Activated B cell treated with CpG ODN at 0.5 μM for 24 hours (primary cell): Measurements from ENCODE around the gene PAGE3. TPM values are rescaled to one million over a fixed set of nuclear protein-coding genes. Genes with fewer than 3 reads are reported as not detected.

ENCODE experiments used
- ATAC-seq: fragments of 200-7000 bp; cut with Tn5 transposase; one replicate; pipeline ENCODE4 v1.10.0; 2021; ENCODE audit warnings: low read depth, mild to moderate bottlenecking, moderate library complexity
- CTCF ChIA-PET: fragments of 350-600 bp; sonication (Branson Sonifier 250); formaldehyde crosslinking; loops from one replicate; lab custom pipeline; 2021; ENCODE audit warnings: antibody characterized with exemption; lab: Charles Lee
- POLR2A ChIA-PET: fragments of 350-600 bp; sonication (Branson Sonifier 250); formaldehyde crosslinking; loops from one replicate; lab custom pipeline; 2021; ENCODE audit warnings: antibody characterized with exemption; lab: Charles Lee
- DNase-seq: peaks from one replicate; pipeline ENCODE4 v3.0.0; 2022
- H3K27ac Mint-ChIP-seq: one replicate; pipeline ENCODE4 v1.8.0; 2020; ENCODE audit warnings: mixed read lengths
- H3K27me3 Mint-ChIP-seq: one replicate; pipeline ENCODE4 v1.8.0; 2021; ENCODE audit warnings: mixed read lengths
- H3K36me3 Mint-ChIP-seq: one replicate; pipeline ENCODE4 v1.8.0; 2021; ENCODE audit warnings: low read depth, mixed read lengths
- H3K4me1 Mint-ChIP-seq: one replicate; pipeline ENCODE4 v1.8.0; 2021; ENCODE audit warnings: mixed read lengths
- H3K4me3 Mint-ChIP-seq: one replicate; pipeline ENCODE4 v1.8.0; 2020; ENCODE audit warnings: mild to moderate bottlenecking, mixed read lengths
- H3K9me3 Mint-ChIP-seq: one replicate; pipeline ENCODE4 v1.8.0; 2020; ENCODE audit warnings: mixed read lengths
- CTCF ChIP-seq: fragments of 200-600 bp; IDR thresholded peaks from one replicate; pipeline ENCODE4 v1.8.0; 2022; ENCODE audit warnings: antibody characterized with exemption, mild to moderate bottlenecking
- intact Hi-C: fragments of 100-400 bp; cut with micrococcal nuclease; formaldehyde crosslinking; loops from one replicate; pipeline ENCODE4 v1.15.1; 2024
- total RNA-seq: library from RNA; stranded (reverse); gene quantifications from 2 replicates; pipeline ENCODE4 v1.2.3, GENCODE V29; 2022

Gene PAGE3
- total RNA-seq, 1 donor from 2014 or later, result not detected

- H3K36me3 Mint-ChIP-seq, result no peaks in the 10 kb centered on the region
- ATAC-seq (no peak), DNase-seq (no peak)
- CTCF ChIA-PET, result no interaction called here
- no peak overlapping the region for H3K27ac Mint-ChIP-seq
- intact Hi-C loops, result no loop called here
- H3K27me3 Mint-ChIP-seq, result no peaks in the 10 kb centered on the region
- H3K4me3 Mint-ChIP-seq, result no peak overlapping the region
- POLR2A ChIA-PET, result no interaction called here
- H3K9me3 Mint-ChIP-seq, result no peaks in the 10 kb centered on the region
- H3K4me1 Mint-ChIP-seq, result no peaks in the 10 kb centered on the region
- no peak for TF ChIP-seq CTCF
These were observed 11.2 kb downstream of the PAGE3 start for GRCh38 chrX:55253528-55253927.

DNA sequence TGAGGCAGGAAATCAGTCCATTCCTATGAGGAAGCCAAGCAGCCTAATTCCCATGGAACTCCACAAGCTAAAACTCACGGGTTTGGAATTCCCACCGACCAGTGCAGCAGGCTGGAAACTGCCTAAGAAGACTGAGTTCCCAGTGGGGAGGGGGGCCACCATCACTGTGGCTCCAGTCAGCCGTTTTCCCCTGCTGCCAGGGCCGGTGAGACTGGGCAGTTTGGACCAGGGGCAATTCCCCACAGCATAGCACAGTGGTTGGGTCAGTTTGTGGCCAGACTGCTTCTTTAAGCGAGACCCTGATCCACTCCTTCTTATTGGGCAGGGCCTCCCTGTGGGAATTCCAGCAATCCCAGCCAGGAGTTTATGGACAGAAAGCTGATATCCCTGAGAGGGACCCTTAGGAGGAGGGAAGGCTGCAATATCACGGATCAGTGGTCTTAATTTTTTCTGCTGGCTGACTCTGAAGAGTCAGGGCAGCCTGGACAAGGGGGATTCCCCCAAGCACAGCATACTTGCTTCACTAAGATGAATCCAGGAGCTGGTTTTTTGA, 23.9 kb downstream of the PAGE3 start:
- POLR2A ChIA-PET, result no interaction called here
- H3K36me3 Mint-ChIP-seq, result no peaks in the 10 kb centered on the region
- CTCF ChIA-PET, result no interaction called here
- H3K4me3 Mint-ChIP-seq, result no peak overlapping the region
- intact Hi-C loops, result no loop called here
- no peaks in the 10 kb centered on the region for H3K4me1 Mint-ChIP-seq
- ATAC-seq (no peak), DNase-seq (no peak)
- TF ChIP-seq CTCF, result no peak
- H3K27me3 Mint-ChIP-seq, result no peaks in the 10 kb centered on the region
- H3K9me3 Mint-ChIP-seq, result peaks cover 1% of the 10 kb centered on the region
- no peak overlapping the region for H3K27ac Mint-ChIP-seq

- CTCF ChIA-PET, result no interaction called here
- ATAC-seq (no peak), DNase-seq (no peak)
- Mint-ChIP-seq H3K27me3 (no peaks in the 10 kb centered on the region), H3K36me3 (no peaks in the 10 kb centered on the region), H3K27ac (no peak within 1 kb of the TSS), H3K4me3 (no peak within 1 kb of the TSS), H3K9me3 (no peaks in the 10 kb centered on the region), H3K4me1 (no peaks in the 10 kb centered on the region)
- no peak for TF ChIP-seq CTCF
- POLR2A ChIA-PET, result no interaction called here
- intact Hi-C loops, result no loop called here
These were observed 44.5 kb downstream of the PAGE3 start, which contains the start of gene PAGE5 for GRCh38 chrX:55220119-55220794. TSS of gene PAGE5 (plus strand) at chrX:55220346. CDS start at chrX:55221383, 1,037 bp downstream.

- intact Hi-C loops, result no loop called here
- H3K4me3 Mint-ChIP-seq, result no peak overlapping the region
- ATAC-seq (no peak), DNase-seq (no peak)
- no peak for TF ChIP-seq CTCF
- H3K27ac Mint-ChIP-seq, result no peak overlapping the region
- CTCF ChIA-PET, result no interaction called here
- no peaks in the 10 kb centered on the region for H3K4me1 Mint-ChIP-seq
- POLR2A ChIA-PET, result no interaction called here
- no peaks in the 10 kb centered on the region for H3K36me3 Mint-ChIP-seq
- H3K9me3 Mint-ChIP-seq, result no peaks in the 10 kb centered on the region
- no peaks in the 10 kb centered on the region for H3K27me3 Mint-ChIP-seq
These were observed 51.3 kb downstream of the PAGE3 start for GRCh38 chrX:55213381-55213780.

DNA sequence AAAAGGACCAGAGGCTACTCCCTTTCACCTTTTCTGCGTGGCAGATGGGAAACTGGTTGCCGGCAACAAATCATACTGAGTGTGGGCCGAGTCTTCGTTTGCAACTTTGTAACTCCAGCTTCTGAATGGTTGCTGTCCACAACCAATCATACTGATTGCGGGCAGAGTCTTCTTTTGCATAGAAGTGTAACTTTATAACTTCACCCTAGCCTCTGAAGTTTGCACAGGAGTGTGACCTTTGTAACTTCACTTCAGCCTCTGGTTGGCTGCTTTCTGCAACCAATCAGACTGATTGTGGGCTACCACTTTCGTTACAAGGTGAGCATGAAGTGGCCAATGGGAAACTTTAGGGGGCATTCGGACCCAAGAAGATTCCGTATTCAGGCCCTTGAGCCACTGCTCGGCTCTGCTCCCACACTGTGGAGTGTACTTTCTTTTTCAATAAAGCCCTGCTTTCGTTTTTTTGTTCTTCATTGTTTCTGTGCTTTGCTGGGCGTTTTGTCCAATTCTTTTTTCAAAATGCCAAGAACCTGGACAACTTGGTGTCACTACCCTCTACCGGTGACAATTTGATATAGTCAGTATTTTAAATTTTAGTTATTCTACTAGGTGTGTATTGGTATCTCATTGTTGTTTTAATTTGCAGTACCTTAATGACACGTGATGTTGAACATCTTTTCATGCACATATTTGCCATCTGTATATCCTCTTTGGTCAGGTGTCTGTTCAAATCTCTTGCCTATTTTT, 53.6 kb downstream of the PAGE3 start:
- no peak overlapping the region for H3K4me3 Mint-ChIP-seq
- H3K27ac Mint-ChIP-seq, result no peak overlapping the region
- H3K4me1 Mint-ChIP-seq, result no peaks in the 10 kb centered on the region
- POLR2A ChIA-PET, result no interaction called here
- intact Hi-C loops, result no loop called here
- ATAC-seq, result no peak
- no peaks in the 10 kb centered on the region for H3K9me3 Mint-ChIP-seq
- no peak for TF ChIP-seq CTCF
- no peaks in the 10 kb centered on the region for H3K36me3 Mint-ChIP-seq
- DNase-seq, result no peak
- CTCF ChIA-PET, result no interaction called here
- no peaks in the 10 kb centered on the region for H3K27me3 Mint-ChIP-seq
